Measurements from ENCODE around the gene DNM3. TPM values are rescaled to one million over a fixed set of nuclear protein-coding genes. Genes with fewer than 3 reads are reported as not detected.

Gene DNM3
- polyA plus RNA-seq, 1 of the 3 experiments (the other 2 are of a cell fraction), result 0.43 TPM

DNA sequence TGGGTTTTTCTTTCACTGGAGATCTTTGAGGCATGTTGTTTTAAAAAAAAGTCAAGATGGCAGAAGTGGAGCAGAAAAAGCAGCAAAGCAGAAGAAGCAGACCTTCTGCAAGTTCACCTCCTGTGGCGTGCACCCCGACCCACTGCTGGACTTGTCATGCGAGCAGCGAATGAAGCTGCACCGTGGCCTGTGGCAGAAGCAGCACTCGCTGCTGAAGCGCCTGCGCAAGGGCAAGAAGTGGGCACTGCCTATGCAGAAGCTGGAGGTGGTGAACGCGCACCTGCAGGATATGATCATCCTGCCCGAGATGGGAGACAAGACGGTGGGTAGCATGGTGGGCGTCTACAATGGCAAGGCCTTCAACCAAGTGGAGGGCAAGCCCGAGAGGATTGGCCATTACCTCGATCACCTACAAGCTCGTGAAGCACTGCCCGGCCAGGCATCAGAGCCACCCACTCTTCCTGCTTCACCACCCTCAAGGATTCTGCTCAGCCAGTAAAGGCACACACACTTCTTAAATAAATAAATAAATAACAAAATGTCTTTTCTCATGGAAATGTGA is 37.8 kb upstream of the DNM3 start (continued):
- no peak for TF ChIP-seq GABPA (IDR thresholded peaks at IDR 0.05; ENCODE audit: low read depth)
- TF ChIP-seq SMC3 (IDR thresholded peaks at IDR 0.05; ENCODE audit: low read depth, low read length), result no peak
- no peak for TF ChIP-seq RXRA (IDR thresholded peaks at IDR 0.05; ENCODE audit: borderline replicate concordance, low read depth)
- TF ChIP-seq, protein P1, sequence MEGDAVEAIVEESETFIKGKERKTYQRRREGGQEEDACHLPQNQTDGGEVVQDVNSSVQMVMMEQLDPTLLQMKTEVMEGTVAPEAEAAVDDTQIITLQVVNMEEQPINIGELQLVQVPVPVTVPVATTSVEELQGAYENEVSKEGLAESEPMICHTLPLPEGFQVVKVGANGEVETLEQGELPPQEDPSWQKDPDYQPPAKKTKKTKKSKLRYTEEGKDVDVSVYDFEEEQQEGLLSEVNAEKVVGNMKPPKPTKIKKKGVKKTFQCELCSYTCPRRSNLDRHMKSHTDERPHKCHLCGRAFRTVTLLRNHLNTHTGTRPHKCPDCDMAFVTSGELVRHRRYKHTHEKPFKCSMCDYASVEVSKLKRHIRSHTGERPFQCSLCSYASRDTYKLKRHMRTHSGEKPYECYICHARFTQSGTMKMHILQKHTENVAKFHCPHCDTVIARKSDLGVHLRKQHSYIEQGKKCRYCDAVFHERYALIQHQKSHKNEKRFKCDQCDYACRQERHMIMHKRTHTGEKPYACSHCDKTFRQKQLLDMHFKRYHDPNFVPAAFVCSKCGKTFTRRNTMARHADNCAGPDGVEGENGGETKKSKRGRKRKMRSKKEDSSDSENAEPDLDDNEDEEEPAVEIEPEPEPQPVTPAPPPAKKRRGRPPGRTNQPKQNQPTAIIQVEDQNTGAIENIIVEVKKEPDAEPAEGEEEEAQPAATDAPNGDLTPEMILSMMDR (IDR thresholded peaks at IDR 0.05), result no peak
- TF ChIP-seq RAD21 (IDR thresholded peaks at IDR 0.05; ENCODE audit: low read length), result no peak

DNA sequence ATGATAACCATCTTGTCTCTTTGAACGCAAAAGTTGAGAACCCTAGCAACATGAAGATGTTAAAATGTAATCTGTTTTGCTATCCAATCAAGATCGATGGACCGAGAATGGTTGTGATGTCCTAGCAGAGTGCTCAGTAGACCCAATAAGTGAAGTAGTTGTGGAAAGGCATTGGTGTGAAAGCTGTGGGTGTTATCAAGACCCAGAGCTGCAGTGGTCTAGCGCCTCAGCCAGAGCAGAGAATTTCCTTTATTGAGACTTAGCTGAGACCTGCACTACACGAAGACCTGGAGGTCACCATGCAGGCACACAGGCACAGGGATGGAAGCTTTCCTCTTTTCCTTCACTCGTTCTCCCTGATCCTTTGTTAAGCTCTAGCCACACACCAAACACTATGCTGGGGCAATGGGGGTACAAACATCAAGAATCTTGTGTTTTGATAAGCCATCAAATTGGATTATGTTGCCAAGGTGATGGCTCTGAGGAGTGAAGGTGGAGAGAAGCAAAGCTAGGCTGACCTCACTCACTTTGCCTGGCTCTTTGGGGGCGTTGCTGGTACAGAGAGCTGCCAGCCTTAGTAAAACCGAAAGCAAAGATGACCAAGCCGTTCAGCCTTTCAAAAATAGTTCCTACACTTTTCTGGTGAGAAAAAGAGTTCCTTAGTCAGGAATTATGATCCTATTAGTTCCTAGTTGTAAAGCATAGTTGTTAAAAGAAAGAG is 35.7 kb upstream of the DNM3 start:
- no peak overlapping the region; the same call in 1 of the 2 replicates for H2AFZ ChIP-seq (ENCODE audit: low read depth)
- CTCF ChIA-PET, result interaction anchor here (1.2 to 17.4 kb wide), 3 partner anchors 178 to 639 kb away, joined by 4 to 413 read pairs (median 40); partner anchors contain the start of gene PIGC
- TF ChIP-seq NRF1 (IDR thresholded peaks at IDR 0.05; ENCODE audit: low read depth, low read length), result no peak
- TF ChIP-seq GABPA (IDR thresholded peaks at IDR 0.05; ENCODE audit: low read depth), result no peak
- no peak for TF ChIP-seq NFIC (IDR thresholded peaks at IDR 0.05; ENCODE audit: borderline replicate concordance)
- no peak for TF ChIP-seq TAF1 (IDR thresholded peaks at IDR 0.05; ENCODE audit: borderline replicate concordance, low read depth, low read length)
- TF ChIP-seq SIN3A (IDR thresholded peaks at IDR 0.05; ENCODE audit: borderline replicate concordance, low read depth, low read length), result no peak
- TF ChIP-seq, protein P2, sequence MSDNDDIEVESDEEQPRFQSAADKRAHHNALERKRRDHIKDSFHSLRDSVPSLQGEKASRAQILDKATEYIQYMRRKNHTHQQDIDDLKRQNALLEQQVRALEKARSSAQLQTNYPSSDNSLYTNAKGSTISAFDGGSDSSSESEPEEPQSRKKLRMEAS (IDR thresholded peaks at IDR 0.05; ENCODE audit: low read depth), result no peak
- TF ChIP-seq FOXJ3 (CRISPR knock-in tag; IDR thresholded peaks at IDR 0.05), result no peak
- no peak for TF ChIP-seq GATA2 (CRISPR knock-in tag; IDR thresholded peaks at IDR 0.05)
- TF ChIP-seq, protein P3, sequence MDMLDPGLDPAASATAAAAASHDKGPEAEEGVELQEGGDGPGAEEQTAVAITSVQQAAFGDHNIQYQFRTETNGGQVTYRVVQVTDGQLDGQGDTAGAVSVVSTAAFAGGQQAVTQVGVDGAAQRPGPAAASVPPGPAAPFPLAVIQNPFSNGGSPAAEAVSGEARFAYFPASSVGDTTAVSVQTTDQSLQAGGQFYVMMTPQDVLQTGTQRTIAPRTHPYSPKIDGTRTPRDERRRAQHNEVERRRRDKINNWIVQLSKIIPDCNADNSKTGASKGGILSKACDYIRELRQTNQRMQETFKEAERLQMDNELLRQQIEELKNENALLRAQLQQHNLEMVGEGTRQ (IDR thresholded peaks at IDR 0.05; ENCODE audit: borderline replicate concordance, low read depth, low read length), result no peak
- no peak for TF ChIP-seq YY1 (IDR thresholded peaks at IDR 0.05; ENCODE audit: low read depth)
- no peak for TF ChIP-seq CHD2 (IDR thresholded peaks at IDR 0.05; ENCODE audit: low read length, partially characterized antibody)
- TF ChIP-seq, protein P1 (IDR thresholded peaks at IDR 0.05), result no peak
- no peak for TF ChIP-seq SMC3 (IDR thresholded peaks at IDR 0.05; ENCODE audit: low read depth, low read length)
- TF ChIP-seq, protein P4, sequence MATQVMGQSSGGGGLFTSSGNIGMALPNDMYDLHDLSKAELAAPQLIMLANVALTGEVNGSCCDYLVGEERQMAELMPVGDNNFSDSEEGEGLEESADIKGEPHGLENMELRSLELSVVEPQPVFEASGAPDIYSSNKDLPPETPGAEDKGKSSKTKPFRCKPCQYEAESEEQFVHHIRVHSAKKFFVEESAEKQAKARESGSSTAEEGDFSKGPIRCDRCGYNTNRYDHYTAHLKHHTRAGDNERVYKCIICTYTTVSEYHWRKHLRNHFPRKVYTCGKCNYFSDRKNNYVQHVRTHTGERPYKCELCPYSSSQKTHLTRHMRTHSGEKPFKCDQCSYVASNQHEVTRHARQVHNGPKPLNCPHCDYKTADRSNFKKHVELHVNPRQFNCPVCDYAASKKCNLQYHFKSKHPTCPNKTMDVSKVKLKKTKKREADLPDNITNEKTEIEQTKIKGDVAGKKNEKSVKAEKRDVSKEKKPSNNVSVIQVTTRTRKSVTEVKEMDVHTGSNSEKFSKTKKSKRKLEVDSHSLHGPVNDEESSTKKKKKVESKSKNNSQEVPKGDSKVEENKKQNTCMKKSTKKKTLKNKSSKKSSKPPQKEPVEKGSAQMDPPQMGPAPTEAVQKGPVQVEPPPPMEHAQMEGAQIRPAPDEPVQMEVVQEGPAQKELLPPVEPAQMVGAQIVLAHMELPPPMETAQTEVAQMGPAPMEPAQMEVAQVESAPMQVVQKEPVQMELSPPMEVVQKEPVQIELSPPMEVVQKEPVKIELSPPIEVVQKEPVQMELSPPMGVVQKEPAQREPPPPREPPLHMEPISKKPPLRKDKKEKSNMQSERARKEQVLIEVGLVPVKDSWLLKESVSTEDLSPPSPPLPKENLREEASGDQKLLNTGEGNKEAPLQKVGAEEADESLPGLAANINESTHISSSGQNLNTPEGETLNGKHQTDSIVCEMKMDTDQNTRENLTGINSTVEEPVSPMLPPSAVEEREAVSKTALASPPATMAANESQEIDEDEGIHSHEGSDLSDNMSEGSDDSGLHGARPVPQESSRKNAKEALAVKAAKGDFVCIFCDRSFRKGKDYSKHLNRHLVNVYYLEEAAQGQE (IDR thresholded peaks at IDR 0.05; ENCODE audit: low read depth, low read length), result no peak
- no peak for TF ChIP-seq JUND (IDR thresholded peaks at IDR 0.05)
- POLR2A ChIA-PET, result no interaction called here
- H3K9me3 ChIP-seq, result no peaks in the 10 kb centered on the region
- DNase-seq, result no peak
- no peaks in the 10 kb centered on the region for H4K20me1 ChIP-seq (ENCODE audit: insufficient read depth)
- no peaks in the 10 kb centered on the region for H3K27me3 ChIP-seq (ENCODE audit: insufficient read depth)
- no peak overlapping the region for H3K27ac ChIP-seq (ENCODE audit: low read depth in 2 of 2, low read length in 1 of 2)
- H3K36me3 ChIP-seq (replicated peaks in 1 of 2; ENCODE audit: control insufficient read depth in 1 of 2, insufficient read depth in 2 of 2, low read length in 1 of 2), result no peaks in the 10 kb centered on the region
- H3K9me2 ChIP-seq, result no peaks in the 10 kb centered on the region
- no peak overlapping the region for H3K4me2 ChIP-seq
- no peaks in the 10 kb centered on the region for H3K79me2 ChIP-seq (ENCODE audit: insufficient read depth)
- no peaks in the 10 kb centered on the region for H3K4me1 ChIP-seq (ENCODE audit: control insufficient read depth in 1 of 2, insufficient read depth in 2 of 2, low read depth in 1 of 2, low read length in 1 of 2)
- H3F3A ChIP-seq (replicated peaks; ENCODE audit: insufficient read depth), result no peaks in the 10 kb centered on the region
- WGBS (ENCODE audit: low lambda C conversion rate), result 68% methylated on average over 9 of the region's 9 CpGs
- H3K9ac ChIP-seq, result no peak overlapping the region
- H3K4me3 ChIP-seq (ENCODE audit: low read depth in 2 of 2, low read length in 1 of 2), result no peak overlapping the region
